IPS-NIHi7 (cell line): ENCODE data around the gene CRYBG1.
"Not testable (repeated sequence)": the region's sequence is repeated elsewhere in the genome, so short reads cannot be mapped to it uniquely, and the experiment has no call there.

Experiments used
- DNase-seq: peaks from one replicate; pipeline ENCODE4 v3.0.0; 2012; ENCODE audit warnings: mixed read lengths; ENCODE audit errors: extremely low spot score

Gene CRYBG1

GRCh38 chr6:106372838-106373501 is 12.5 kb downstream of the CRYBG1 start:
- DNase-seq: no peak

GRCh38 chr6:106373502-106374239 is 13.2 kb downstream of the CRYBG1 start:
- DNase-seq: no peak

DNA sequence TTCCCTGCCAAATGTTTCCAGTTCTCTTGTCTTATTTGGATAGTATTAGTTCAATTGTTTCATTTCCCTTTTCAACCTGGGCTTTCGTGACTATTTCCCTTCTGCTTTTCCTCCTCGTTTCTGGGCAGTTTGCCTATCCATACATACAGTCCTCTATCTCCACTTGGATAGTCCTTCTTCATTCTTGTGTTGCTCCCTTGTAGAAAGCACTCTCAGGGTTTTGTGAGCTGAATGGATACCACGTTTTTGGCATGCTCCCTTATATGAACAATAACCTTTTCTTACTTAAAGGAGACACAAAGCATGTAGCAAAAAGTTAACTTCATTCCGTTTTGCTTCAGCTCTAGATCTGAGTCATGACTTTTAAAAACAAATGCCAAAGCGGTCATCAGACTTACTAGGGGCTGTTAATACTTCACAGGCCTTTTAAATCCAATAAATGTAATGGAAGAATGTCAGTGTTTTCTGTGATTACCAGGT is 16.6 kb downstream of the CRYBG1 start:
- DNase-seq: no peak

- DNase-seq: no peak
These were observed 19.4 kb downstream of the CRYBG1 start for GRCh38 chr6:106379951-106380350.

DNA sequence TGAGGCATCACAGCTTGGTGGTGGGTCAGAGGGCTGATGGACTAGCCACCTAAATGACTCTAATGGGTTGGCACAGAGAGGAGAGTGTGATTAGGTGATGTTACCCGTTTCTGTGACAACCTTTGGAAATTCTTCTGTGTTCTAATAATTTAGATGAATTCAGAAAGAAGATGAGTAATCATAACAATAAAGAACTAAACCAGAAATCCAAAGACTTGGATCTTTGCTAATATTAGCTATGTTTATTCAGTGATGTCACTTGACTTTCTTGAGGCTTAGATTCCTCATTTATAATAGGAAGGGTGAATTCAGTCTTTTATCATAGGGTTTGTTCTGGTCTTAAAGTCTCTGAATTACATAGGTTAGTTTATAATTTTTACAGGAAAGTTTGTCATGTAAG is 19.9 kb downstream of the CRYBG1 start:
- DNase-seq: no peak

DNA sequence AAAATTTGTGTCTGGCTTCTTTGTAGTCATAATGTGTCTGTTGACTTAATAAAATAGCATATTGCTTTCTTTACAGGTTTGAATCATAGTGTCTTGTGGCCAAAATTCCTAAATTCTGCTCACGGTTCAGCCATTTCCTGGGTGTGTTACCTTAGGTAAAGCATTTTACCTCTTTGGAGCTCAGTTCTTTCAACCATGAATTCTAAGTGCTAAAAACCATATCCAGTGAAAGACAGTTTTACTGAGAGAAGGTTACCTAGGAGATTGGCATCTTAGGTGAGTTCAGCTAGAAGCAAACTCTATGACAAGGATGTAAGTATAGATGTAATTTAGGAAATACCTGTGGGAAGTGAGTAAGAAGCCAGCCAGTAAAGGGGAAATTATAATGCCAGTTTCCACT is 20.7 kb downstream of the CRYBG1 start:
- no peak for DNase-seq

DNA sequence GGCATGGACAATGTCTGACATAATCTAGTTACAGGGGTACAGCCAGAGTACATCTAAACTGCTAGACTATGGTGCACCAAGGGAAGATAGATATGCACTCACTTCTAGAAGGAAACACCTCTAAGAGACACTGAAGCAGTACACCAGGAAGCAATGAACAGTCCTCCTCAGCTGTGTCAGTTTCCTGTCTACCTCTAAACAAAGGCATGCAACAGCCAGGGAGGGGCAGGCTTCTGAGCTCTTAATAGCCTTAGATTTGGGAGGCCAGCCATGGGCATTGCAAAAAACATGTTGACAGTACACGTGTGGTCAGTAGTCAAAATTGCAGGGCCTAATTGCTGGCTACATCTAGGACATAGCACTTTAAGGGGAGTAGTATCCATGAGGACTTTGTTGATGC is 21.4 kb downstream of the CRYBG1 start:
- DNase-seq: no peak

GRCh38 chr6:106383573-106383972 is 23.1 kb downstream of the CRYBG1 start:
- no peak for DNase-seq

- DNase-seq: no peak
These were observed 25.0 kb downstream of the CRYBG1 start for GRCh38 chr6:106385530-106385929.

DNA sequence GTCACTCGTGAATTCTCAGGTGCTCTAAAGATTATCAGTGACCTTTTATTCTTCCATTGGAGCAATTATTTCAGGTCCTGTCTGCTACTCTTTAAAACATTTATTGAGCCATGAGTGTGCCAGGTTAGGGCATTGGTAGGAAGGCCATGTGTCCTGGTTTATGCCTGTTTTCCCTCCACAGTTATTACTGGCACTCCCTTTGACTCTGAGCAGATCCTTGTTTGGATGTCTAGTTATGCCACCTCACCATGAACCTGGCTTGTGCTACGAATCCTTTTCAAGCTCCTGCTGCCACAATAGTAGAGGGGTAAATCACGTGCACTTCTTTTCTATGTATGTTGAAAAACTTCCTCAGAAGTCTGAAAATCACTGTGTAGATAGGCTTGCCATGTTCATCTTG is 27.4 kb downstream of the CRYBG1 start:
- DNase-seq: no peak

- no peak for DNase-seq
These were observed 29.6 kb downstream of the CRYBG1 start for GRCh38 chr6:106390088-106390487.

DNA sequence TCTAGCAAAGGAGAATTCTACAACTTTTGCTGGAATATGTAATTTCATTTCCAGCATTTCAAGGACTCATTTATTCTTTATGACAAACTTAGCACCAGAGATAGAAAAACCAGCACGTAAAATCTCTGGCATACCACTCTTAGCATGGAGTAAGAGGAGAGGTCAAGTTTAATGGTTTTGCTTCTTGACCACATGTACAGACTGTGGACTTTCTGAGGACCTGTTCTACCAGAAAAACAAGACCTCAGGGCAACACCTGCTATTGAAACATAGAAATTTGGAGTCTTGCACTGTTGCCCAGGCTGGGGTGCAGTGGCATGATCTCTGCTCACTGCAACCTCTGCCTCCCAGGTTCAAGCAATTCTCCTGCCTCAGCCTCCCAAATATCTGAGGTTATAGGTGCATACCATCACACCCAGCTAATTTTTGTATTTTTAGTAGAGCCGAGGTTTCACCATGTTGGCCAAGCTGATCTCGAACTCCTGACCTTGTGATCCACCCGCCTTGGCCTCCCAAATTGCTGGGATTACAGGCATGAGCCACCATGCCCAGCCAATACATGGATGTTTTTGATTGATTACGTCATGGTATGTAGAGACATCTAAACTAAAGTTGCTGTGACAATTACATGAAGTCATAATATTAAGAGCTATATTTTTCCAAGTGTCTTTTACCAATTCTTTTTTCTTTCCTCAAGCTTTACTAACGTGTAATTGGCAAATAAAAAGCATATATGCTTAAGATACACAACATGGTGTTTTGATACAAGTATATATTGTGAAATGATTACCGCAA is 36.1 kb downstream of the CRYBG1 start:
- DNase-seq: no peak

DNA sequence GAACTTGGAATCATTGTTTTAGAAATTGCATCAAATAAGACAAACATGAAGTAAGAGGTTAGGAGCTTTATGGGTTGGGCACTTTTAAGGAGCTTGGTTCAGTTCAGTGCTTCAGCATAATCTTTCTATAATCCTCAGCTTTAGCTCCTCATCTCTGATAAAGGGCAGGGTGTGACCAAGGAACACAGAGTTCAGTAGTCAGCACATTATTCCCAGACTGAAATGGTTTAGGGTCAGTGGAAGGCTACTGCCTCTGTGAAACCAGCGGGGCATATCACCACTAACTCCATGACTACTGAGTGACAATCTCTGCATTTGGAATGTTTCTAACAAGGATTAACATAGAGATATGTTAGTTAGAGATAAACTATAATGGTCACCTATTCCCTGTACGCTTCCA is 36.9 kb downstream of the CRYBG1 start:
- no peak for DNase-seq

- no peak for DNase-seq
These were observed 38.1 kb downstream of the CRYBG1 start for GRCh38 chr6:106398621-106399020.

GRCh38 chr6:106405044-106405443 is 44.5 kb downstream of the CRYBG1 start:
- DNase-seq: not testable (repeated sequence)

DNA sequence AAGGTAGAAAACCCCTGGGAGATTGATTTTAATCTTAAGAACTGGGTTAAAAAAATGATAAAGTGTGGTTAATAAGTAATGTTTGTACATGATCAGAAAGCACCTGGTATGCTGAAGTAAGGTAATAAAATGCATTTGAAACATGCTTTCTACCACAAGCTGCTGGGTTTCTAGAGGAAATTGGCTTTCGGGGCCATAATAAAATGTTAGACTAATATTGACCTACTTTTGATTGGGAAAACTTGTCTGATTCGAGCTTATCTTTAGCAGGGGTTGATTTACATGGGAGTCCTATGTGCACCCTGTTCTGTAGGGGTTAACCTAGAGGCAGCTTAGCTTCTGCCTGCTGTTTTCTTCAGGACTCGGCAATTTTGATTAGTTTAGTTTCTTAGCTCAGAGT is 50.5 kb downstream of the CRYBG1 start:
- DNase-seq: no peak

GRCh38 chr6:106411643-106412200 is 51.2 kb downstream of the CRYBG1 start:
- peak; percentile 26 for DNase-seq

GRCh38 chr6:106413016-106413415 is 52.5 kb downstream of the CRYBG1 start:
- no peak for DNase-seq

DNA sequence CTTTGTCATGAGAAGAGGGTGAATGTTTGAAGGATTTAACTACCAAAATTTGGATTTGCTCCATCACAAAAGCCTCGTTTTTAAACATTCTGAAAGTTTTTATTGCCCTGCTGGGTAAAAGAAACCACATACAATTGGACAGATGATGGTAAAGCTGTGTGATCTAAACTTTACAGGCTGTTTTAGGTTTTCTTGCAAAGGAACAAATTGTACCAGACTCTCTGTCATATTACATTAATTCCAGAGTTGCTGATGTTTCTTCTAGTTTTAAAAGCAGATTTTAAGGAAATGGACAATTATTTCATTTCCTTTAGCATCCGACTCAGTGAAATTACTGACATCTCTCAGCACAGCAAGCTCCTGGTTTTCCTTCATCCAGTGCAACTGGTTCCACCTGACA is 53.2 kb downstream of the CRYBG1 start:
- DNase-seq: no peak

DNA sequence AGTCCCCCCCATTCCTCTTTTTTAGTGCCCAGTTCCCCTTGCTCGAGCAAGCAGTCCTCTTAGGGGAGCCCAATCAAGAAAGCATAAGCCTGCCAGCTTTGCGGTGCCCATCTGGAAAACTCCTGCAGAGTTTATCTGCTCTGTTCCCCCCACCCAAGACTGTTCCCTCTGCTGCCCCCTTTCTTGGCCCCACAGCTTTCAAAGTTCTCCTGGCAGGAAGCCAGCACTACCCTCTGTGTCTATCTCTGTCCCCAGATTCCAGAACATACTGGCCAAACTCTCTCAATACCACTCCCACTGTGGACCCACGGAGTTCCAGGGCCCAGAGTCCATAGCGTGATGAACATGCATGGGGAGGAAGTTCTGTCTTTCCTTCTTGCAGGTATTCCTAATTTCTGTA is 55.4 kb downstream of the CRYBG1 start:
- DNase-seq: no peak

- DNase-seq: no peak
These were observed 57.1 kb downstream of the CRYBG1 start for GRCh38 chr6:106417572-106418147.
